Neutrophil (primary cell): ENCODE measurements around the gene SULT2A1.

Source experiments
- H3K27ac ChIP-seq: fragments of 200-600 bp; sonication (generic); 2 replicates; pipeline ENCODE4 v1.5.1; 2016; ENCODE audit warnings: mild to moderate bottlenecking, moderate library complexity
- H3K27me3 ChIP-seq: fragments of 200-600 bp; sonication (generic); 2 replicates; pipeline ENCODE4 v1.6.0; 2016; ENCODE audit warnings: mild to moderate bottlenecking
- H3K36me3 ChIP-seq: fragments of 200-600 bp; sonication (generic); 2 replicates; pipeline ENCODE4 v1.5.1; 2017
- H3K4me1 ChIP-seq, 2 experiments: fragments of 200-600 bp in 1 of 2; sonication (generic) in 1 of 2; 1 replicate in 1 of 2; 2 replicates in 1 of 2; pipeline versions ENCODE4 v1.5.1 to v1.6.1; 2013 to 2016; ENCODE audit warnings: low read depth in 1 of 2, low read length in 1 of 2, mild to moderate bottlenecking in 1 of 2, moderate library complexity in 1 of 2; ENCODE audit not compliant: control insufficient read depth in 1 of 2, insufficient read depth in 1 of 2
- H3K4me3 ChIP-seq, 2 experiments: fragments of 200-600 bp in 1 of 2; sonication (generic) in 1 of 2; 1 replicate in 1 of 2; 2 replicates in 1 of 2; pipeline ENCODE4 v1.5.1; 2013 to 2016; ENCODE audit warnings: low read depth in 1 of 2, low read length in 1 of 2, mild to moderate bottlenecking in 1 of 2, moderate library complexity in 1 of 2
- H3K9me3 ChIP-seq: fragments of 200-600 bp; sonication (generic); 2 replicates; pipeline ENCODE4 v1.5.1; 2016
- CTCF ChIP-seq: fragments of 200-600 bp; sonication (generic); IDR thresholded peaks from 2 replicates; pipeline ENCODE4 v1.5.1; 2016; ENCODE audit warnings: antibody characterized with exemption

Gene SULT2A1

DNA sequence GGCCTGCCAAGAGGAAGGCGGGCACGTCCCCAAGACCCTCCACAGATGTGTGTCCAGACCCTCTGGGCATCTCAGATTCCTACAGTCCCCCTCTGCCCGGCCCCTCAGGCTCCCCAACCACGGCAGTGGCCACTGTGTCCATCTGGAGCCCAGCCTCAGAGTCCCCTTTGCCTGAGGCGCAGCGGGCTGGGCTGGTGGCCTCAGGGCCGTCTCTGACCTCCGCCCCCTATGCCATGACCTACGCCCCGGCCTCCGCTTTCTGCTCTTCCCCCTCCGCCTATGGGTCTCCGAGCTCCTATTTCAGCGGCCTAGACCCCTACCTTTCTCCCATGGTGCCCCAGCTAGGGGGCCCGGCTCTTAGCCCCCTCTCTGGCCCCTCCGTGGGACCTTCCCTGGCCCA lies 46.7 kb downstream of the SULT2A1 start:
- TF ChIP-seq CTCF: no peak
- no peaks in the 10 kb centered on the region for H3K9me3 ChIP-seq

DNA sequence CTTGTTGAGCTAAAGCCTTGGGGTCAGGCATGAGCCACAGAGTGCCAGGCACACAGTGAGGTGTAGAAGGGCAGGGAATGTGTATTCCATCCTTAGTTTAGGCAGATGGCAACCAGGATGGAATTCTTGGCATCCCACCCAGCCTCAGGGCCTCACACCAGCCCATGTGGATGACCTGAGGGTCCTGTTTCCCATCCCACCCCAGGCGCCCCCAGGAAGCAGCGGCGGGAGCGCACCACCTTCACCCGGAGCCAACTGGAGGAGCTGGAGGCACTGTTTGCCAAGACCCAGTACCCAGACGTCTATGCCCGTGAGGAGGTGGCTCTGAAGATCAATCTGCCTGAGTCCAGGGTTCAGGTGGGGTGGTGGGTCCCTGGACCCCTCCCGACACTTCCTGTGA lies 50.1 kb downstream of the SULT2A1 start:
- H3K4me1 ChIP-seq: no peaks in the 10 kb centered on the region
- H3K27me3 ChIP-seq: no peaks in the 10 kb centered on the region
- H3K27ac ChIP-seq: no peak overlapping the region
- TF ChIP-seq CTCF: no peak
- H3K9me3 ChIP-seq: no peaks in the 10 kb centered on the region
- no peaks in the 10 kb centered on the region for H3K36me3 ChIP-seq
- no peak overlapping the region for H3K4me3 ChIP-seq

More for the DNA sequence above, 46.7 kb downstream of the SULT2A1 start:
- Histone ChIP-seq H3K4me3 (no peak overlapping the region), H3K27me3 (no peaks in the 10 kb centered on the region), H3K27ac (no peak overlapping the region), H3K36me3 (no peaks in the 10 kb centered on the region), H3K4me1 (no peaks in the 10 kb centered on the region)

- TF ChIP-seq CTCF: no peak
- Histone ChIP-seq H3K36me3 (no peaks in the 10 kb centered on the region), H3K27ac (no peak overlapping the region), H3K4me3 (no peak overlapping the region), H3K9me3 (no peaks in the 10 kb centered on the region), H3K27me3 (no peaks in the 10 kb centered on the region), H3K4me1 (no peaks in the 10 kb centered on the region)
Observed at GRCh38 chr19:47832723-47833122, 53.4 kb downstream of the SULT2A1 start.

DNA sequence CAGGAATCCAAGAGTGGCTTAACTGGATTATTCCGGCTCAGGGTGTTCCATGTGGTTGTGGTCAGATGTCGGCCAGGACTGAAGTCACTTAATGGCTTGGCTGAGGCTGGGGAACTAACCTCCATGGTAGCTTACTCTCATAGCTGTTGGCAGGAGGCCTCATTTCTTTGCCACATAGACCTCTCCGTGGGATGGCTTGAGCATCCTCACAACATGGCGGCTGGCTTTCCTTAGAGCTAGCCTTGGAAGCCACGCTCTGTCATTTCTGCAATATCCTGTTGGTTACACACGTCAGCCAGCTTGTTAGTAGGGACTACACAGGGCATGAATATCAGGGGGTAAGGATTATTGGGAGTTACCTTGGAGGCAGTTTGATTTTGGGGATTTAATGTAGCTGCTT lies 59.3 kb downstream of the SULT2A1 start:
- no peaks in the 10 kb centered on the region for H3K36me3 ChIP-seq
- no peaks in the 10 kb centered on the region for H3K4me1 ChIP-seq
- H3K27me3 ChIP-seq: peaks cover 4% of the 10 kb centered on the region
- no peak for TF ChIP-seq CTCF
- H3K4me3 ChIP-seq: no peak overlapping the region
- H3K9me3 ChIP-seq: no peaks in the 10 kb centered on the region
- H3K27ac ChIP-seq: no peak overlapping the region

DNA sequence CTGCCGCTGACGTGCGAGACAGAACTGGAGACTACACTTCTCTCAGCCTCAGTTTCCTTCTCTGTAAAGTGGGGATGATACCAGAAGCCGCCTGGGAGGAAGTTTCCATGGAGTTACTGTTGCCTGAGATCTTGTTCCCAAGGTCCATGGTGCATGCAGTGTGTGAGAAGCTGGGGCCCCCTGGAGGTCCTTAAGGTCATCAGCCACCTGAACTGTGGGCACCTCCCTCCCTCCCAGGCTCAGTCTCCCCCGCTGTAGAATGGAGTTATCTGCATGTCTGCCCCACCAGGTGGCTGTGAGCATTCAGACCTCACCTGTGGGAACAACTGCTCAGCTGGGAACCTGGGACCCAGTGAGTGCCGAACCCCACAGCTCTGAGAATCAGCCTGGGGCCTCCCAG lies 61.7 kb downstream of the SULT2A1 start:
- Histone ChIP-seq H3K9me3 (no peaks in the 10 kb centered on the region), H3K27ac (no peak overlapping the region), H3K4me1 (no peaks in the 10 kb centered on the region), H3K36me3 (no peaks in the 10 kb centered on the region), H3K4me3 (no peak overlapping the region), H3K27me3 (peaks cover 26% of the 10 kb centered on the region)
- no peak for TF ChIP-seq CTCF

GRCh38 chr19:47821460-47822020 lies 64.6 kb downstream of the SULT2A1 start, which contains the start of gene CRX:
Gene CRX (plus strand): TSS chr19:47821937. CDS start chr19:47834444, 12,507 bp downstream.
- no peak for TF ChIP-seq CTCF
- Histone ChIP-seq H3K4me3 (no peak within 1 kb of the TSS), H3K9me3 (no peaks in the 10 kb centered on the region), H3K27ac (no peak within 1 kb of the TSS), H3K4me1 (no peaks in the 10 kb centered on the region), H3K27me3 (peaks cover 38% of the 10 kb centered on the region), H3K36me3 (no peaks in the 10 kb centered on the region)
